ENCODE data around the gene CHIC1.
"Not testable (repeated sequence)": the region's sequence is repeated elsewhere in the genome, so short reads cannot be mapped to it uniquely, and the experiment has no call there.

DNA sequence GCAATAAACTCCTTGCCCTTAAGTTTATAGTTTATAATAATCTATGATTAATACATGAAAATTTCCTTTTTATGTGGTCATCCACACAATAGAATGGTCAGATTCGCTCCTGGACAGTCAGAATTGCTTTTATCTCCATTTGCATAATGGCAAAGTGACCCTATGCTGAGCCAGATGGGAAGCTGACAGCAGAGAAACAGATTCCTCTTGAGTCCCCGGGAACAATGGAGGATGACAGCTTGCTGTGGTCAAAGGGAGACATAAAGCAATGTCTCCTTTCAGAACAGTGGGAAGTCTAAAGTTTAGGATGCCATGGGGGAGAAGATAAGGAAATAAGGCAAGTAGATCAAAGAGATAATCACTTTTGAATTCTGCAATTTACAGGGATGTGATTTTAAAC lies 40.2 kb upstream of the CHIC1 start:
- TF ChIP-seq, protein P1, sequence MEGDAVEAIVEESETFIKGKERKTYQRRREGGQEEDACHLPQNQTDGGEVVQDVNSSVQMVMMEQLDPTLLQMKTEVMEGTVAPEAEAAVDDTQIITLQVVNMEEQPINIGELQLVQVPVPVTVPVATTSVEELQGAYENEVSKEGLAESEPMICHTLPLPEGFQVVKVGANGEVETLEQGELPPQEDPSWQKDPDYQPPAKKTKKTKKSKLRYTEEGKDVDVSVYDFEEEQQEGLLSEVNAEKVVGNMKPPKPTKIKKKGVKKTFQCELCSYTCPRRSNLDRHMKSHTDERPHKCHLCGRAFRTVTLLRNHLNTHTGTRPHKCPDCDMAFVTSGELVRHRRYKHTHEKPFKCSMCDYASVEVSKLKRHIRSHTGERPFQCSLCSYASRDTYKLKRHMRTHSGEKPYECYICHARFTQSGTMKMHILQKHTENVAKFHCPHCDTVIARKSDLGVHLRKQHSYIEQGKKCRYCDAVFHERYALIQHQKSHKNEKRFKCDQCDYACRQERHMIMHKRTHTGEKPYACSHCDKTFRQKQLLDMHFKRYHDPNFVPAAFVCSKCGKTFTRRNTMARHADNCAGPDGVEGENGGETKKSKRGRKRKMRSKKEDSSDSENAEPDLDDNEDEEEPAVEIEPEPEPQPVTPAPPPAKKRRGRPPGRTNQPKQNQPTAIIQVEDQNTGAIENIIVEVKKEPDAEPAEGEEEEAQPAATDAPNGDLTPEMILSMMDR (IDR thresholded peaks at IDR 0.05; ENCODE audit: insufficient read depth, low read depth, low read length): not testable (repeated sequence)
- not testable (repeated sequence) for TF ChIP-seq EZH2 (IDR thresholded peaks at IDR 0.05; ENCODE audit: insufficient read depth, low read length)

All from astrocyte (in vitro differentiated cells and primary cell).